ENCODE results near the gene AUNIP. TPM values are rescaled to one million over a fixed set of nuclear protein-coding genes. Genes with fewer than 3 reads are reported as not detected.

Gene AUNIP
- under 1 TPM; 0.08 to 0.34 (median 0.22) TPM for polyA plus RNA-seq

DNA sequence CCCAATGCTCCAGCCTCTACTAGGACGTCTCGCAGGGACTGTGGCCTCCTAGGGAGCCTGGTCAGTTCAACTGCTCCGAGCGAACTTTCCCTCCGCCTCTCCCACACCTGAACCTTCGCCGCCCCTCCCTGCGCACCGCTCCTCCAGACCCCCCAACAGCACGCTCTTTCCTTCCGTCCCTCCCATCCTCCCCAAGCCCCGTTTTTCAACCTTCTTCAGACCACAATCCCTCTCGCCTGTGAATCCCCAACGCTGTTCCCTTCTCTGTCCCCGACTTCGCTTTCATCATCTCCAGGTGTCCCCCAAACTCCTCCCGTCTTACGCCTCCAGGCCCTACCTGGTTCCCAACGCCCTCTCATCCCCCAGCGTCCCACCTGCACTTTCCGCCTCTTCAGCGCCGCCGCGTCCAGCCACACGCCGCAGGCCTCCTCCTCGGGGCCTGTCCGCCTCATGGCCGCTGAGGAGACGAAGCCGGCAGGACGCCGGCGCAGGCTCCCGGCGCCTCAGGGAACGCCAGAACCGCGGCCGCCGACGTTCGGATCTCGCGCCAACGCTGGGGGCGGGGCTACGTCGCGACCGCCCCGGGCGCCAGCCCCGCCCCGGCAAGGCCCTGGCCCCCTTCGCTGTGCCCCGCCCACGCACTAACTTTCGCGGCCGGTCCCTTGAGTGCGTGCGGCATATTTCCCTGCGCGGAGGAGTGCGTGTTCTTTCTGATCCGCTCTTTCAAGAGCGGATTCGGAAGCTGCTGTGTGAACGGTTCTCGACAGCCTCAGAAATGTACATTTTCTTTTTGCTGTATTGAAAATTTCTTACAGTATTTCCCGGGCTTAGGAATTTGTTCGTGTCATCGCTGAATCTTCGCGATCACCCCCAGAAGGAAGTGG, at the start of gene AUNIP:
Gene AUNIP (minus strand): TSS at position 552 of the 884 bp plus-strand sequence. CDS start 100 bp downstream, at position 452.
- WGBS, 3 donors: 1 to 3% (median 2%) methylated on average over 77 of the region's 77 CpGs
- H3K27ac ChIP-seq (ENCODE audit: low read depth, low read length): no peak within 1 kb of the TSS

GRCh38 chr1:25909040-25909439, 49.8 kb upstream of the AUNIP start:
- WGBS, 3 donors: 52 to 77% (median 62%) methylated on average over 10 of the region's 10 CpGs
- no peak overlapping the region for H3K27ac ChIP-seq (ENCODE audit: low read depth, low read length)

GRCh38 chr1:25908161-25908560, 48.9 kb upstream of the AUNIP start:
- 67 to 77% (median 75%) methylated on average over 1 of the region's 1 CpG for WGBS, 3 donors
- no peak overlapping the region for H3K27ac ChIP-seq (ENCODE audit: low read depth, low read length)

DNA sequence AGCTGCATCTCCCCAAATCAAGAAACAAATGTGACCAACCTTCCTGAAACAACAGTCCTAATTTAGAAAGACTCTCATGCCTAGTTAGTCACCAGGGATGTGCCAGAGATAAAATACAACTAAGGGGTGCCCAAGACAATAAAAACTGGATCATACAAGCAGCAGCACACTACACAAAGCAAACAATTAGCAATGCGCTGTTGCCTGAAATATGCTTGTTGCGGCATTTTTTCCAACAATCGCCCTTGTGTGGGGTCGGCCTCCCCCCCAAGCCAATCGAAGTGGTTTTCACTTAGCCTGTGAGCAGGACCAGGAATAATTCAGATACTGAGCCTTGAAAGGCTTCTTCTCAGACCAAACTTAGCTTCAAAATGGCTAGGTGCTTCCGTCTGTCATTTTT, 48.3 kb upstream of the AUNIP start:
- 87 to 93% (median 91%) methylated on average over 6 of the region's 6 CpGs for WGBS, 3 donors
- no peak overlapping the region for H3K27ac ChIP-seq (ENCODE audit: low read depth, low read length)

- H3K27ac ChIP-seq (ENCODE audit: low read depth, low read length): no peak overlapping the region
Measured at GRCh38 chr1:25906644-25907300, 47.5 kb upstream of the AUNIP start.

GRCh38 chr1:25905680-25906643, 46.7 kb upstream of the AUNIP start, which contains the start of gene STMN1:
TSS of gene STMN1 (minus strand) at chr1:25906419. CDS start at chr1:25904676, 1,743 bp downstream.
- no peak within 1 kb of the TSS for H3K27ac ChIP-seq (ENCODE audit: low read depth, low read length)
- WGBS, 3 donors: 0 to 1% (median 1%) methylated on average over 89 to 102 of the region's 102 CpGs

More at GRCh38 chr1:25906644-25907300, 47.5 kb upstream of the AUNIP start:
- WGBS, 3 donors: 6 to 23% (median 18%) methylated on average over 34 of the region's 34 CpGs

DNA sequence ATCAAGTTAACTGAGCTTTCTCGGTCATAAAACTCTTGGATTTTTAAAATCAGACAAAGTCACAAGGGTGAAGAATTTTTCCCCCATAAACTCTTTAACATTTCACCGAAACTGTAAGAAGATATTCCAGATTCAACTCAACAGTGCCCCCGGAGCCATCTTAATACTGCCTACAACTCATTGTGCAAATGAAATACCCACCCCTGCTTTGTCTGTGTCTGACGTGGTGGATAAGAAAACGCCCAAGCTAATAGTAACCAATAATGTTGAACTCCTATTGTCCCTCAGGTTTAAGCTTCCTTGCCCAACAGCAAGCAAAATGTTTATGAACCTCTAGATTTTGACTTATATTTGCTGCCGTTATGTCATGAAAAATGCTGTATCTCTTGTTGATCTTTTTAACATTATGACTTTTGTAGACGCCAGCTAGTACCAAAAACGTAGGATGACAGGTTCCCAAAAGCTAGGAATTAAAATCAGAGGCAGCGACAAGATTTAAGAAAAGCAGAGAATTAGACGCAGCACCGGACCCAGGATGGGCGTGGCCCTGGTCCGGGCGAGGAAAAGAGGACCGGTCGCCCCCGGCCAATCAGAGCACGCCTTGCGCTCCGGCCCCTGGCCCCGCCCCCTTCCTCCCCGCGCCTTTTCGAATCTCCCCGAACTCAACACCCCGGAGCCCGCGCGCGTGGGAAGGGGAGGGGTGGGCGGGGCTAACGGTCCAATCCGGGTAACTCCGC, 45.9 kb upstream of the AUNIP start:
- no peak overlapping the region for H3K27ac ChIP-seq (ENCODE audit: low read depth, low read length)
- WGBS, 3 donors: 0 to 3% (median 1%) methylated on average over 28 to 34 of the region's 34 CpGs

DNA sequence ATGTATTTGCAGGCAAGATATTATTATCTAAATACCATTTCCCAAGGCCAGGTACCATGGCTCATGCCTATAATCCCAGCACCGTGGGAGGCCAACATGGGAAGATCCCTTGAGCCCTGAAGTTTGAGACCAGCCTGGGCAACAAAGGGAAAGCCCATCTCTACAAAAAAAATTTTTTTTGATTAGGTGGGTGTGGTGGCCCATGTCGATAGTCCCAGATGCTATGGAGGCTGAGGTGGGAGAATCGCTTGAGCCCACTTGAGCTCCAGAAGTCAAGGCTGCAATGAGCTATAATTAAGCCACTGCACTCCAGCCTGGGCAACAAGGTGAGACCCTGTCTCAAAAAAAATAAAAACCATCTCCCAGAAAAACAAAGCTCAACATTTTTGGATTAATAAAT, 44.7 kb upstream of the AUNIP start:
- WGBS, 3 donors: 78 to 82% (median 80%) methylated on average over 3 of the region's 3 CpGs
- no peak overlapping the region for H3K27ac ChIP-seq (ENCODE audit: low read depth, low read length)

GRCh38 chr1:25902462-25902861, 43.2 kb upstream of the AUNIP start:
- WGBS, 3 donors: 82 to 94% (median 88%) methylated on average over 3 of the region's 3 CpGs
- no peak overlapping the region for H3K27ac ChIP-seq (ENCODE audit: low read depth, low read length)

DNA sequence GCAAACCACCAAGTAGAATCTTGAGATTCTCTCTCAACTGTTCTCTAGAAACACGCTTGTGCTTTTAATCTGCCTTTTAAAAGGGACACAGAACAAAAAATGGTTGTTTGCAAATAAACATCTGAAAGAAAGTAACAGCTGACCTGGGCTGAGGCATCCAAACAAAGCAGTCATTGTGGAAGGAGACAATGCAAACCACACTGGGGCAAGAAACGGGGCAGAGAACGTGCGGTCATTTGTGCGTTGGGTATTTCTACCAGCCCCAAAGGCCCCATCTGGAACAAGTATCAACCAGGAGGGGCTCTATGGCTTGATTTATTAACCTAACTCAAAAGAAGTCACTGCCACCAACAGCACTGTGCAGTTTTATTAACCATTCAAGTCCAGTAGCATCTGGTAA, 41.0 kb upstream of the AUNIP start:
- no peak overlapping the region for H3K27ac ChIP-seq (ENCODE audit: low read depth, low read length)
- 82 to 93% (median 93%) methylated on average over 5 of the region's 5 CpGs for WGBS, 3 donors

DNA sequence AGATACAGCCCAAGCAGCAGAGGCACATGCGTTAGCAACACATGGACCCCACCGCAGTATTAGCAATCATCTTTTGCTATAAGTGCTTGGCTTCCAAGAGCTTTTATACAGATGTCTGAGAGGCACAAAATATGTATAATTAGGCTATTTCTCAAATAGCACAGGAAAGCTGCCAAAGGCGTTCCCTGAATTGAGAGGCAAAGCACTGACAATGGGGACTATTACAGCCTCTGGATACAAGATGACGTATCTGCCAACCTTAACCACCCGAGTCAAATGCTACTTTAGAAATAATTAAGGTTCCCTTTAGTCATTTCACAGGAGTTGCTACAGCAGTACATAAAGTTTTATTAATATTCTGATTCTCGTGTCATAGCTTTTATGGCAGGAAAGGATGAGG, 40.5 kb upstream of the AUNIP start:
- WGBS, 3 donors: 88 to 94% (median 89%) methylated on average over 6 of the region's 6 CpGs
- H3K27ac ChIP-seq (ENCODE audit: low read depth, low read length): no peak overlapping the region

GRCh38 chr1:25898223-25899015, 39.2 kb upstream of the AUNIP start:
- 86 to 93% (median 90%) methylated on average over 11 of the region's 11 CpGs for WGBS, 3 donors
- H3K27ac ChIP-seq (ENCODE audit: low read depth, low read length): no peak overlapping the region

DNA sequence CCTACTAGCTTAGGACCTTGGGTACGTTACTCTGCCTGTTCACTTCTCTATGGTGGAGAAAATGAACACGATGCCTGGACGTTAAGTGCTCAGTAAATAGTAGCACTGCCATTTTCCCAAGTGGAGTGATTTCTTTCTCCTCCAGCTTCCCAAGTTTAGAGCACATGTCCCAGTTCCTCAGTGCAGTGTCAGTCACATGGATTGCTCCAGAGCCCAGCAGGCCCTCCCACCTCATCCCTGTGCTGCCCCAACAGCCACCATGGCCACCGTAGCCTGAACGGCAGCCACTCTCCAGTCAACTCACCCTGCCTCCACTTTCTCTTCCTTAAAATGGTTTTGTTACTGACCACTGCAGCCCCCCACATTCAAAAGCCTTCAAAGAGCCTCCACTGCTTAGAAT, 38.5 kb upstream of the AUNIP start:
- no peak overlapping the region for H3K27ac ChIP-seq (ENCODE audit: low read depth, low read length)
- WGBS, 3 donors: 86 to 93% (median 89%) methylated on average over 5 of the region's 5 CpGs

DNA sequence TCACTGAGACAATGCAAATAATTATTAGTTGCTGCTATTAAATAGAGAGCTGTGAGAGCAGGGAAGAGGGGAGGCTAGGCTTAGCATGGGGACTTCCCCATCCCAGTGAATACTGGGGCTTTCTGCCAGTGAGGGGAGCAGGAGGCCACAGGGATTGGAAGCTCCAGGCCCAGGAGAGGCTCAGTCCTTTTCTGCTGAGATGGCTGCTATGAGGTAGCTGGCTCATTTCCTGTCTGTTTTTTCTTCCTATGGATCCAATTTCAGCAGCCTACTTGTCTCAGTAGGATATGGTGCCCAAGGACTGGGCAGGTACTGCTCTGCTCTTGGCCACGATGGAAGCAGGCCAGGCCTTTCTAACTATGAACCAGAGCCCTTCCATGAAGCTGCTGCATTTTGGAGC, 37.0 kb upstream of the AUNIP start:
- whole genome bisulfite sequencing, 3 donors: 74 to 78% (median 78%) methylated on average over 1 of the region's 1 CpG
- H3K27ac ChIP-seq (ENCODE audit: low read depth, low read length): no peak overlapping the region

DNA sequence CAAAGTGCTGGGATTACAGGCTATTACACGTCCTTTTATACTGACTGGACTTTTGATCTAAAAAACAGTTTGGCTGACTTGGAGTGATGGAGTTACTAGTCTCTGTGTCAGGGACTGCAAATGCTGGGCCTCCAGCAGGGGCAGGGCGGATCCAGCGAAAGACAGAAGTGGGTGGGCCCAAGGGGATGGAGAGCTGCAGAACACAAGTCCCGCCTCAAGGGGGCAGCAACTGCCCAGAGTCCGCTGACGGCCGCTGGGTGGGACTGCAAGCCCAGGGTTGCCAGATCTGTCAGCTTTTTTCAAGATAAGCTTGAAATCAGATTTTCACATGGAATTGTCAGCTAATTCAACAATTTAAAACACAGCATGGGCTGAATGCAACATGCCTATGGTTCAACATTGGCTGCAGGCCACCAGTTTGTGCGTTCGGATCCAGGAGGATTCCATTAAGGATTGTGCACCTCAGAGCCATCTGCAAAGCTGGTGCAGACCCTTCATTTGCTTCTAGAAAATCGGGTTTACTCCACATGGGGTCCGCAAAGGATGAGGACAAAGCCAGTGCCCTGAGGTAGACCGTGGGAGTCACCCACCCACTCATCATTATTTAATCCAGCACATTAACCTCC, 36.2 kb upstream of the AUNIP start:
- WGBS, 3 donors: 8 to 21% (median 17%) methylated on average over 12 of the region's 12 CpGs
- no peak overlapping the region for H3K27ac ChIP-seq (ENCODE audit: low read depth, low read length)

DNA sequence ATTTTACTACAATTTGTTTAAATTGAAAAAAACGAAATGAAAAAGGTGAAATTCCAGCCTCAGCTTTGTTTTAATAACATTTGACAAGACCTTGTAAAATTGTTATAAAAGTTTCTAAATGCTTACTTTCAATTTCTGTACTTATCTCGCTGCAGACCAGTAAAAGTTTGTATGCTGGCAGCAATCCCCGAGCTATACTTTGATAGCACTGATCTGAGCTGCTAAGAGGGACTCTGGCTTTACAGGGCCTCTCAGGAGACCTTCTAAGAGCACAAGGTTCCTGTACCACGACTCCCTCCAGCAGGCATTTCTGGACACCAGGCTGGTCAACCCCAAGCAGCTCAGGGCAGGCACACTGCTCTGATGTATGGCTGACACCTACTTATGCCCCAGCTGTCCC, 33.9 kb upstream of the AUNIP start:
- H3K27ac ChIP-seq (ENCODE audit: low read depth, low read length): no peak overlapping the region
- WGBS, 3 donors: 32 to 71% (median 70%) methylated on average over 4 of the region's 4 CpGs

DNA sequence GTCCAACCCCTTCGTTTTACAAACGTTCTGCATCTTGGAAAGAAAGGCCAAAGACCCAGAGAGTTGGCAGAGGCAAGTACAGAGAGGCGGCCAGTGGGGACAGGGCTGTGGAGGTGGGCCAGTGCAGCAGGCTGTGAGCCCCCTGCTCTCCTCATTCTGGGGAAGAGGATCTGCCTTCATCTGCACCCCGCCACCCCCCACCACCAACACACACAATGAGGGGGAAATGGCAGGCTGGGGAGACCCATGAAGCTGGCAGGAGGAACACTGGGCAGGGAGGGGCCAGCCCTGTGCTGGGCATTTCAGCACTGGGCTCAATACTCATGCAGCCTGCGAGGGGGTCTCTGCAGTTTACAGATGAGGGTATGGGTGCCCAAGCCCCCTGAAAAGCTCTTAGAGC, 32.3 kb upstream of the AUNIP start:
- WGBS, 3 donors: 79 to 91% (median 83%) methylated on average over 5 of the region's 5 CpGs
- H3K27ac ChIP-seq (ENCODE audit: low read depth, low read length): no peak overlapping the region
